NCI-H2171 treated with DMSO at 0.1 percent for 48 hours (cell line): ENCODE measurements around the gene RILPL2.
"Not testable (repeated sequence)": the region's sequence is repeated elsewhere in the genome, so short reads cannot be mapped to it uniquely, and the experiment has no call there.

Experiments used
- DNase-seq: peaks from one replicate; lab custom pipeline; 2025; lab: John Stamatoyannopoulos, UW

The RILPL2 gene

GRCh38 chr12:123401753-123402683 lies 34.5 kb downstream of the RILPL2 start:
- no peak for DNase-seq

- no peak for DNase-seq
Measured at GRCh38 chr12:123399255-123399617, 37.2 kb downstream of the RILPL2 start.

GRCh38 chr12:123398550-123399254 lies 37.8 kb downstream of the RILPL2 start:
- DNase-seq: no peak

GRCh38 chr12:123398177-123398549 lies 38.3 kb downstream of the RILPL2 start:
- no peak for DNase-seq

- no peak for DNase-seq
Measured at GRCh38 chr12:123397400-123397799, 39.1 kb downstream of the RILPL2 start.

- DNase-seq: no peak
Measured at GRCh38 chr12:123396954-123397353, 39.5 kb downstream of the RILPL2 start.

- DNase-seq: no peak
Measured at GRCh38 chr12:123396543-123396942, 39.9 kb downstream of the RILPL2 start.

- no peak for DNase-seq
Measured at GRCh38 chr12:123395236-123395635, 41.2 kb downstream of the RILPL2 start.

- DNase-seq: no peak
Measured at GRCh38 chr12:123393747-123394146, 42.7 kb downstream of the RILPL2 start.

- DNase-seq: no peak
Measured at GRCh38 chr12:123391546-123392343, 44.7 kb downstream of the RILPL2 start.

GRCh38 chr12:123390498-123391426 lies 45.7 kb downstream of the RILPL2 start:
- no peak for DNase-seq

- no peak for DNase-seq
Measured at GRCh38 chr12:123389560-123390351, 46.7 kb downstream of the RILPL2 start.

GRCh38 chr12:123388951-123389559 lies 47.4 kb downstream of the RILPL2 start:
- no peak for DNase-seq

GRCh38 chr12:123388177-123388950 lies 48.1 kb downstream of the RILPL2 start:
- DNase-seq: peak; percentile 58

GRCh38 chr12:123387508-123388176 lies 48.8 kb downstream of the RILPL2 start:
- DNase-seq: no peak

GRCh38 chr12:123385536-123385935 lies 50.9 kb downstream of the RILPL2 start:
- not testable (repeated sequence) for DNase-seq

GRCh38 chr12:123384994-123385376 lies 51.5 kb downstream of the RILPL2 start:
- DNase-seq: peak; percentile 12

- DNase-seq: peak; percentile 79
Measured at GRCh38 chr12:123384318-123384993, 52.0 kb downstream of the RILPL2 start.
